ENCODE results near the gene ITPK1.

ITPK1 gene

DNA sequence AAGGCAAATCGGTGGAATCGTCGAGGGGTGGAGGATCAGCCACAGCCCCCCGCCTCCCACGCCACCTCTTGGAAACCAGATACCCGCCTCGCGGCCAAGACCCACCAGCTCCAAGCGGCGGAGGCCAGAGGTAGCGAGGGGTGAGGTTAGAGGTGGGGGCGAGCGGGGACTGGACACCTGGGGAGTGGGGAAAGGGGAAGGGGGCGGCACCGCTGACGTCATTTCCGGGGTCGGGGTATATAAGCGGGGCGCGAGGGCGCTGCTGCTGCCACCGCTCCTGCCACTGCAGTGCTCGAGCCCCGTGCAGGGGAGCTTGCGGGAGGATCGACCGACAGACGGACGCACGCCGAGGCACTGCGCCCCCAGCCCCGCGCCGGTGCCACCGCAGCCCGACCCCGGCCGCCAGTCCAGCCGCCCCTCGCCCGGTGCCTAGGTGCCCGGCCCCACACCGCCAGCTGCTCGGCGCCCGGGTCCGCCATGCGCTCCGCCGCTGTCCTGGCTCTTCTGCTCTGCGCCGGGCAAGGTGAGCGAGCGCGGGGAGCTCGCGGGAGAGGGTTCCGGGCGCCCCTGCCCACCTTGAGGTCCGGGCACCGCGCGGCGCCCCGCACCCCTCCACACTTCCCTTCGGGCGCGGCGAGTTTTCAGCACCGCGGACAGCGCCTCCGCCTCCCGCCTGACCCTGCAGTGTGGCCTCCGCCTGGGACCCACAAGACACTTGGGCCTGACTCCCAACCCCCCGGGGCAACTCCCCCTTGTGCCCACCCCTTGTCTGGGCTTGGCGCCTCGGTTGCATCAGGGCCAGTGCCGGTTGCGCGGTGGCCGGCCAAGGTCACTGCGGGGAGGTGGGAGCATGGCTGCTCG is 192.6 kb downstream of the ITPK1 start, which contains the start of gene CHGA:
TSS of gene CHGA (plus strand) at position 268 of the 861 bp plus-strand sequence. CDS start at position 478, 210 bp downstream.
- Histone ChIP-seq H3K9me3 (ENCODE audit: control insufficient read depth, low read length) (peaks cover 9% of the 10 kb centered on the region), H2BK12ac (ENCODE audit: low read length in 2 of 2) (no peak within 1 kb of the TSS), H4K8ac (ENCODE audit: low read length) (no peak within 1 kb of the TSS), H3K36me3 (ENCODE audit: control insufficient read depth in 1 of 2, insufficient read depth in 2 of 2, low read depth in 1 of 2, low read length in 2 of 2) (no peaks in the 10 kb centered on the region), H3K27ac (ENCODE audit: low read length, poor library complexity, severe bottlenecking) (no peak within 1 kb of the TSS), H3K4me3 (ENCODE audit: insufficient read depth in 1 of 2, low read depth in 1 of 2, low read length in 2 of 2) (peak within 1 kb of the TSS in 1 of 2 experiments; percentile 25), H2AFZ (ENCODE audit: low read depth, low read length) (no peak within 1 kb of the TSS), H3K4ac (ENCODE audit: low read depth in 1 of 2, low read length in 2 of 2) (no peak within 1 kb of the TSS), H2AK5ac (ENCODE audit: low read length, severe bottlenecking) (no peak within 1 kb of the TSS), H4K91ac (ENCODE audit: low read length) (no peak within 1 kb of the TSS), H2BK120ac (ENCODE audit: low read depth, low read length) (no peak within 1 kb of the TSS), H3K9ac (ENCODE audit: low read length) (no peak within 1 kb of the TSS), H3K4me1 (ENCODE audit: control insufficient read depth, insufficient read depth, low read depth, low read length) (peaks cover 10% of the 10 kb centered on the region), H2BK15ac (ENCODE audit: low read depth, poor library complexity, severe bottlenecking) (no peak within 1 kb of the TSS), H3K14ac (ENCODE audit: low read length in 2 of 2) (no peak within 1 kb of the TSS), H3K79me1 (replicated peaks; ENCODE audit: low read length, poor library complexity, severe bottlenecking) (no peaks in the 10 kb centered on the region), H2BK5ac (ENCODE audit: low read depth, low read length, poor library complexity, severe bottlenecking) (no peak within 1 kb of the TSS), H3K23ac (ENCODE audit: low read length in 2 of 2) (peak within 1 kb of the TSS in 1 of 2 experiments; percentile 37), H3K18ac (ENCODE audit: low read depth in 1 of 2, low read length in 2 of 2) (no peak within 1 kb of the TSS), H3K4me2 (ENCODE audit: low read length, poor library complexity, severe bottlenecking) (peak within 1 kb of the TSS; percentile 52), H3K27me3 (ENCODE audit: control insufficient read depth in 1 of 2, insufficient read depth in 1 of 2, low read length in 2 of 2) (peaks cover 83 to 94% of the 10 kb centered on the region in 2 experiments)
- DNase-seq, result peak; percentile 44
- 3% methylated on average over 60 of the region's 86 CpGs for WGBS

- Histone ChIP-seq H3K9me3 (ENCODE audit: control insufficient read depth, low read length) (peaks cover 9% of the 10 kb centered on the region), H3K18ac (ENCODE audit: low read depth in 1 of 2, low read length in 2 of 2) (no peak overlapping the region), H2AFZ (ENCODE audit: low read depth, low read length) (no peak overlapping the region), H2BK120ac (ENCODE audit: low read depth, low read length) (no peak overlapping the region), H4K8ac (ENCODE audit: low read length) (no peak overlapping the region), H3K27ac (ENCODE audit: low read length, poor library complexity, severe bottlenecking) (no peak overlapping the region), H3K4ac (ENCODE audit: low read depth in 1 of 2, low read length in 2 of 2) (no peak overlapping the region), H3K36me3 (ENCODE audit: control insufficient read depth in 1 of 2, insufficient read depth in 2 of 2, low read depth in 1 of 2, low read length in 2 of 2) (no peaks in the 10 kb centered on the region), H3K23ac (ENCODE audit: low read length in 2 of 2) (no peak overlapping the region), H3K4me3 (ENCODE audit: insufficient read depth in 1 of 2, low read depth in 1 of 2, low read length in 2 of 2) (no peak overlapping the region), H3K9ac (ENCODE audit: low read length) (no peak overlapping the region), H3K14ac (ENCODE audit: low read length in 2 of 2) (no peak overlapping the region), H3K4me1 (ENCODE audit: control insufficient read depth, insufficient read depth, low read depth, low read length) (peaks cover 10% of the 10 kb centered on the region), H2BK12ac (ENCODE audit: low read length in 2 of 2) (no peak overlapping the region), H2AK5ac (ENCODE audit: low read length, severe bottlenecking) (no peak overlapping the region), H2BK5ac (ENCODE audit: low read depth, low read length, poor library complexity, severe bottlenecking) (no peak overlapping the region), H3K79me1 (replicated peaks; ENCODE audit: low read length, poor library complexity, severe bottlenecking) (no peaks in the 10 kb centered on the region), H4K91ac (ENCODE audit: low read length) (no peak overlapping the region), H3K4me2 (ENCODE audit: low read length, poor library complexity, severe bottlenecking) (no peak overlapping the region), H2BK15ac (ENCODE audit: low read depth, poor library complexity, severe bottlenecking) (no peak overlapping the region), H3K27me3 (ENCODE audit: control insufficient read depth in 1 of 2, insufficient read depth in 1 of 2, low read length in 2 of 2) (peaks cover 77 to 90% of the 10 kb centered on the region in 2 experiments)
- WGBS, result 17% methylated on average over 2 of the region's 4 CpGs
- no peak for DNase-seq
Observed at GRCh38 chr14:92922155-92922735, 193.5 kb downstream of the ITPK1 start.

DNA sequence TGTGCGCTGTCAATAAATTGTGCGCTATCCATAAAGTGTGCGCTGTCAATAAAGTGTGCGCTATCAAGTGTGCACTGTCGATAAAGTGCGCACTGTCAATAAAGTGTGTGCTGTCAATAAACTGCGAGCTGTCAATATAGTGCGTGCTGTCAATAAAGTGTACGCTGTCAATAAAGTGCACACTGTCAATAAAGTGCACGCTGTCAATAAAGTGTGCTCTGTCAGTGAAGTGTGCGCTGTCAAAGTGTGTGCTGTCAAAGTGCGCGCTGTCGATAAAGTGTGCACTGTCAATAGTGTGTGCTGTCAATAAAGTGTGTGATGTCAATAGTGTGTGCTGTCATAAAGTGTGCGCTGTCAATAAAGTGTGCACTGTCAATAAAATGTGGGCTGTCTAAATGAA is 195.7 kb downstream of the ITPK1 start:
- H3K4me2 ChIP-seq (ENCODE audit: low read length, poor library complexity, severe bottlenecking), result no peak overlapping the region
- H3K79me1 ChIP-seq (replicated peaks; ENCODE audit: low read length, poor library complexity, severe bottlenecking), result no peaks in the 10 kb centered on the region
- H3K23ac ChIP-seq (ENCODE audit: low read length in 2 of 2), result no peak overlapping the region
- H2BK12ac ChIP-seq (ENCODE audit: low read length in 2 of 2), result no peak overlapping the region
- no peak overlapping the region for H2AK5ac ChIP-seq (ENCODE audit: low read length, severe bottlenecking)
- no peak overlapping the region for H4K8ac ChIP-seq (ENCODE audit: low read length)
- H3K27ac ChIP-seq (ENCODE audit: low read length, poor library complexity, severe bottlenecking), result no peak overlapping the region
- no peak overlapping the region for H3K18ac ChIP-seq (ENCODE audit: low read depth in 1 of 2, low read length in 2 of 2)
- H3K4ac ChIP-seq (ENCODE audit: low read depth in 1 of 2, low read length in 2 of 2), result no peak overlapping the region
- WGBS, result 98% methylated on average over 15 of the region's 15 CpGs
- no peaks in the 10 kb centered on the region for H3K36me3 ChIP-seq (ENCODE audit: control insufficient read depth in 1 of 2, insufficient read depth in 2 of 2, low read depth in 1 of 2, low read length in 2 of 2)
- no peak overlapping the region for H2BK120ac ChIP-seq (ENCODE audit: low read depth, low read length)
- DNase-seq, result no peak
- H2BK15ac ChIP-seq (ENCODE audit: low read depth, poor library complexity, severe bottlenecking), result no peak overlapping the region
- peaks cover 2% of the 10 kb centered on the region for H3K9me3 ChIP-seq (ENCODE audit: control insufficient read depth, low read length)
- peaks cover 66 to 88% of the 10 kb centered on the region in 2 experiments for H3K27me3 ChIP-seq (ENCODE audit: control insufficient read depth in 1 of 2, insufficient read depth in 1 of 2, low read length in 2 of 2)
- H3K9ac ChIP-seq (ENCODE audit: low read length), result no peak overlapping the region
- no peak overlapping the region for H3K4me3 ChIP-seq (ENCODE audit: insufficient read depth in 1 of 2, low read depth in 1 of 2, low read length in 2 of 2)
- H2AFZ ChIP-seq (ENCODE audit: low read depth, low read length), result no peak overlapping the region
- no peak overlapping the region for H4K91ac ChIP-seq (ENCODE audit: low read length)
- H3K14ac ChIP-seq (ENCODE audit: low read length in 2 of 2), result no peak overlapping the region
- peaks cover 10% of the 10 kb centered on the region for H3K4me1 ChIP-seq (ENCODE audit: control insufficient read depth, insufficient read depth, low read depth, low read length)
- no peak overlapping the region for H2BK5ac ChIP-seq (ENCODE audit: low read depth, low read length, poor library complexity, severe bottlenecking)

DNA sequence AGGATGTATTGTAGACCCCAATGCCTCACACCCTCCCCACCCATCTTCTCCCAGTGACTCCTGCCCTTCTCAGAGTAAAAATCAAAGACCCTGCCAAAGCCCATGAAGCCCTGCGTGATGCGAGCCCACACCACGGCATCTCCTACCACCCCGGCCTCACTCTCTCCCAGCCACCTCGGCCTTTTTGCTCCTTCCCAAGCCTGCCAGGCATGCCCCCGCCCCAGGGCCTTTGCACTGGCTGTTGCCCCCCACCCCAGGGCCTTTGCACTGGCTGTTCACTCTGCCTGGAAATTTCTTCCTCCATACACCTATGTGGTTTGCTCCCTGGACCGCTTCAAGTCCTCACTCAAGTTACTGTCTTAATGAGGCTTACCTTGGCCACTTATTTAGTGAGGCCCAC is 197.8 kb downstream of the ITPK1 start:
- Histone ChIP-seq H3K27me3 (ENCODE audit: control insufficient read depth in 1 of 2, insufficient read depth in 1 of 2, low read length in 2 of 2) (peaks cover 51 to 82% of the 10 kb centered on the region in 2 experiments), H2BK120ac (ENCODE audit: low read depth, low read length) (no peak overlapping the region), H4K8ac (ENCODE audit: low read length) (no peak overlapping the region), H2AFZ (ENCODE audit: low read depth, low read length) (no peak overlapping the region), H3K9me3 (ENCODE audit: control insufficient read depth, low read length) (peaks cover 2% of the 10 kb centered on the region), H3K23ac (ENCODE audit: low read length in 2 of 2) (no peak overlapping the region), H3K4me2 (ENCODE audit: low read length, poor library complexity, severe bottlenecking) (no peak overlapping the region), H3K14ac (ENCODE audit: low read length in 2 of 2) (no peak overlapping the region), H3K18ac (ENCODE audit: low read depth in 1 of 2, low read length in 2 of 2) (no peak overlapping the region), H2BK15ac (ENCODE audit: low read depth, poor library complexity, severe bottlenecking) (no peak overlapping the region), H3K4ac (ENCODE audit: low read depth in 1 of 2, low read length in 2 of 2) (no peak overlapping the region), H3K4me3 (ENCODE audit: insufficient read depth in 1 of 2, low read depth in 1 of 2, low read length in 2 of 2) (no peak overlapping the region), H3K4me1 (ENCODE audit: control insufficient read depth, insufficient read depth, low read depth, low read length) (peaks cover 3% of the 10 kb centered on the region), H3K79me1 (replicated peaks; ENCODE audit: low read length, poor library complexity, severe bottlenecking) (no peaks in the 10 kb centered on the region), H2BK5ac (ENCODE audit: low read depth, low read length, poor library complexity, severe bottlenecking) (no peak overlapping the region), H2BK12ac (ENCODE audit: low read length in 2 of 2) (no peak overlapping the region), H3K9ac (ENCODE audit: low read length) (no peak overlapping the region), H3K27ac (ENCODE audit: low read length, poor library complexity, severe bottlenecking) (no peak overlapping the region), H4K91ac (ENCODE audit: low read length) (no peak overlapping the region), H3K36me3 (ENCODE audit: control insufficient read depth in 1 of 2, insufficient read depth in 2 of 2, low read depth in 1 of 2, low read length in 2 of 2) (no peaks in the 10 kb centered on the region), H2AK5ac (ENCODE audit: low read length, severe bottlenecking) (no peak overlapping the region)
- WGBS, result 68% methylated on average over 7 of the region's 7 CpGs
- no peak for DNase-seq

Measured in mesenchymal stem cell (in vitro differentiated cells and primary cell).